ENCODE data around the gene TTC7B.

Gene TTC7B

GRCh38 chr14:90536511-90537191 lies 279.6 kb downstream of the TTC7B start:
- Histone ChIP-seq H3K4me2 (ENCODE audit: low read length) (no peak overlapping the region), H2BK5ac (ENCODE audit: low read length) (no peak overlapping the region), H3K4me3 (ENCODE audit: low read length) (no peak overlapping the region), H2BK15ac (replicated peaks; ENCODE audit: low read depth) (no peak overlapping the region), H4K8ac (ENCODE audit: low read depth, low read length) (no peak overlapping the region), H3K18ac (ENCODE audit: low read length) (no peak overlapping the region), H3K79me2 (ENCODE audit: control insufficient read depth, insufficient read depth, low read length) (no peaks in the 10 kb centered on the region), H2AK5ac (ENCODE audit: low read length) (no peak overlapping the region), H3K23ac (ENCODE audit: low read length) (no peak overlapping the region), H3K27me3 (ENCODE audit: insufficient read depth, low read length, poor library complexity) (no peaks in the 10 kb centered on the region), H3K4ac (ENCODE audit: low read depth, low read length) (no peak overlapping the region), H4K5ac (ENCODE audit: low read length) (no peak overlapping the region), H2BK120ac (ENCODE audit: low read depth, low read length) (no peak overlapping the region), H3K4me1 (ENCODE audit: control insufficient read depth, low read depth, low read length) (no peaks in the 10 kb centered on the region), H3K27ac (ENCODE audit: low read depth, low read length) (no peak overlapping the region), H3K56ac (ENCODE audit: low read length) (no peak overlapping the region), H3K36me3 (ENCODE audit: control insufficient read depth, insufficient read depth, low read length) (no peaks in the 10 kb centered on the region), H3K9ac (ENCODE audit: low read length) (no peak overlapping the region), H3K79me1 (ENCODE audit: low read length) (no peaks in the 10 kb centered on the region)
- DNase-seq = no peak
- no CpG with 5 or more reads among the region's 23 CpGs for WGBS (ENCODE audit: extremely low coverage, insufficient coverage, low lambda C conversion rate)

GRCh38 chr14:90536092-90536491 lies 280.1 kb downstream of the TTC7B start:
- H3K23ac ChIP-seq (ENCODE audit: low read length) = no peak overlapping the region
- H2BK120ac ChIP-seq (ENCODE audit: low read depth, low read length) = no peak overlapping the region
- no peak overlapping the region for H2BK15ac ChIP-seq (replicated peaks; ENCODE audit: low read depth)
- H3K4me2 ChIP-seq (ENCODE audit: low read length) = no peak overlapping the region
- no peaks in the 10 kb centered on the region for H3K36me3 ChIP-seq (ENCODE audit: control insufficient read depth, insufficient read depth, low read length)
- H3K4me1 ChIP-seq (ENCODE audit: control insufficient read depth, low read depth, low read length) = no peaks in the 10 kb centered on the region
- H3K9ac ChIP-seq (ENCODE audit: low read length) = no peak overlapping the region
- no peak overlapping the region for H3K18ac ChIP-seq (ENCODE audit: low read length)
- H2BK5ac ChIP-seq (ENCODE audit: low read length) = no peak overlapping the region
- H3K27me3 ChIP-seq (ENCODE audit: insufficient read depth, low read length, poor library complexity) = no peaks in the 10 kb centered on the region
- no peak overlapping the region for H4K8ac ChIP-seq (ENCODE audit: low read depth, low read length)
- no peaks in the 10 kb centered on the region for H3K79me1 ChIP-seq (ENCODE audit: low read length)
- H3K79me2 ChIP-seq (ENCODE audit: control insufficient read depth, insufficient read depth, low read length) = no peaks in the 10 kb centered on the region
- H3K27ac ChIP-seq (ENCODE audit: low read depth, low read length) = no peak overlapping the region
- no peak for DNase-seq
- H3K56ac ChIP-seq (ENCODE audit: low read length) = no peak overlapping the region
- H2AK5ac ChIP-seq (ENCODE audit: low read length) = no peak overlapping the region
- H3K4ac ChIP-seq (ENCODE audit: low read depth, low read length) = no peak overlapping the region
- H4K5ac ChIP-seq (ENCODE audit: low read length) = no peak overlapping the region
- no CpG with 5 or more reads among the region's 11 CpGs for WGBS (ENCODE audit: extremely low coverage, insufficient coverage, low lambda C conversion rate)
- H3K4me3 ChIP-seq (ENCODE audit: low read length) = no peak overlapping the region

DNA sequence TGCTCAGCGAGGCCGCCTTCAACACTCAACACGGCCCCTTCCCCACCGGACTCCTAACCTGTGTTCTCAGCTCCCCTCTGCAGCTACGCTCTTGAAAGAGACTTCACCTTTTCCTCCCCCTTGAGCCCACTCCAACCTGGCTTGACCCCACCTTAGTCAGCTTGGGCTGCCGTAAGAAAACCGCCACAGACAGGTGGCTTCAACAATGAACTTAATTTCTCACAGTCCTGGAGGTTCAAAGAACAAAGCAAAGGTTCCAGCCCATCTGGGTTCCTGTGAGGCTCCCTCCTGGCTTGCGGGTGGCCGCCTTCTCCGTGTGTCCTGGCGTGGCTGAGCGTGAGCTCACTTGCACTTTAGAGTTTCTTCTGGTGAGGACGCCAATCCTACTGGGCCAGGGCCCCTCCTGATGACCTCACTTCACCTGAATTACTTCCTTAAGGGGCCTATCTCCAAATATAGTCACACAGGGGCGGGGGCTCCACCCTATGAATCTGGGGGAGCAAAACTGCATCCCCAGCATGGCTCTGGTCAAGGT lies 280.6 kb downstream of the TTC7B start:
- H3K23ac ChIP-seq (ENCODE audit: low read length) = no peak overlapping the region
- H2BK120ac ChIP-seq (ENCODE audit: low read depth, low read length) = no peak overlapping the region
- H3K79me1 ChIP-seq (ENCODE audit: low read length) = no peaks in the 10 kb centered on the region
- H3K18ac ChIP-seq (ENCODE audit: low read length) = no peak overlapping the region
- H4K8ac ChIP-seq (ENCODE audit: low read depth, low read length) = no peak overlapping the region
- no peak overlapping the region for H3K9ac ChIP-seq (ENCODE audit: low read length)
- H3K27me3 ChIP-seq (ENCODE audit: insufficient read depth, low read length, poor library complexity) = no peaks in the 10 kb centered on the region
- H3K4me3 ChIP-seq (ENCODE audit: low read length) = no peak overlapping the region
- no peaks in the 10 kb centered on the region for H3K4me1 ChIP-seq (ENCODE audit: control insufficient read depth, low read depth, low read length)
- H4K5ac ChIP-seq (ENCODE audit: low read length) = no peak overlapping the region
- no peaks in the 10 kb centered on the region for H3K36me3 ChIP-seq (ENCODE audit: control insufficient read depth, insufficient read depth, low read length)
- no peak overlapping the region for H2BK5ac ChIP-seq (ENCODE audit: low read length)
- no peak for DNase-seq
- no peak overlapping the region for H3K4ac ChIP-seq (ENCODE audit: low read depth, low read length)
- no peak overlapping the region for H3K56ac ChIP-seq (ENCODE audit: low read length)
- H3K79me2 ChIP-seq (ENCODE audit: control insufficient read depth, insufficient read depth, low read length) = no peaks in the 10 kb centered on the region
- no peak overlapping the region for H2AK5ac ChIP-seq (ENCODE audit: low read length)
- H3K27ac ChIP-seq (ENCODE audit: low read depth, low read length) = no peak overlapping the region
- H2BK15ac ChIP-seq (replicated peaks; ENCODE audit: low read depth) = no peak overlapping the region
- H3K4me2 ChIP-seq (ENCODE audit: low read length) = no peak overlapping the region
- no CpG with 5 or more reads among the region's 14 CpGs for WGBS (ENCODE audit: extremely low coverage, insufficient coverage, low lambda C conversion rate)

GRCh38 chr14:90534838-90535555 lies 281.2 kb downstream of the TTC7B start:
- Histone ChIP-seq H3K4ac (ENCODE audit: low read depth, low read length) (no peak overlapping the region), H4K5ac (ENCODE audit: low read length) (no peak overlapping the region), H2AK5ac (ENCODE audit: low read length) (no peak overlapping the region), H3K4me3 (ENCODE audit: low read length) (no peak overlapping the region), H3K79me1 (ENCODE audit: low read length) (no peaks in the 10 kb centered on the region), H2BK15ac (replicated peaks; ENCODE audit: low read depth) (no peak overlapping the region), H3K23ac (ENCODE audit: low read length) (no peak overlapping the region), H2BK5ac (ENCODE audit: low read length) (no peak overlapping the region), H3K36me3 (ENCODE audit: control insufficient read depth, insufficient read depth, low read length) (no peaks in the 10 kb centered on the region), H3K27me3 (ENCODE audit: insufficient read depth, low read length, poor library complexity) (no peaks in the 10 kb centered on the region), H3K56ac (ENCODE audit: low read length) (no peak overlapping the region), H3K9ac (ENCODE audit: low read length) (no peak overlapping the region), H3K27ac (ENCODE audit: low read depth, low read length) (no peak overlapping the region), H3K4me1 (ENCODE audit: control insufficient read depth, low read depth, low read length) (no peaks in the 10 kb centered on the region), H3K4me2 (ENCODE audit: low read length) (no peak overlapping the region), H3K79me2 (ENCODE audit: control insufficient read depth, insufficient read depth, low read length) (no peaks in the 10 kb centered on the region), H2BK120ac (ENCODE audit: low read depth, low read length) (no peak overlapping the region), H4K8ac (ENCODE audit: low read depth, low read length) (no peak overlapping the region), H3K18ac (ENCODE audit: low read length) (no peak overlapping the region)
- WGBS (ENCODE audit: extremely low coverage, insufficient coverage, low lambda C conversion rate) = no CpG with 5 or more reads among the region's 17 CpGs
- no peak for DNase-seq

- H3K36me3 ChIP-seq (ENCODE audit: control insufficient read depth, insufficient read depth, low read length) = no peaks in the 10 kb centered on the region
- H2BK15ac ChIP-seq (replicated peaks; ENCODE audit: low read depth) = no peak overlapping the region
- no peak overlapping the region for H3K56ac ChIP-seq (ENCODE audit: low read length)
- WGBS (ENCODE audit: extremely low coverage, insufficient coverage, low lambda C conversion rate) = no CpG with 5 or more reads among the region's 19 CpGs
- no peak overlapping the region for H4K5ac ChIP-seq (ENCODE audit: low read length)
- H3K4ac ChIP-seq (ENCODE audit: low read depth, low read length) = no peak overlapping the region
- no peak overlapping the region for H2AK5ac ChIP-seq (ENCODE audit: low read length)
- no peaks in the 10 kb centered on the region for H3K27me3 ChIP-seq (ENCODE audit: insufficient read depth, low read length, poor library complexity)
- no peak overlapping the region for H2BK120ac ChIP-seq (ENCODE audit: low read depth, low read length)
- H3K79me2 ChIP-seq (ENCODE audit: control insufficient read depth, insufficient read depth, low read length) = no peaks in the 10 kb centered on the region
- H3K27ac ChIP-seq (ENCODE audit: low read depth, low read length) = no peak overlapping the region
- no peak overlapping the region for H3K4me3 ChIP-seq (ENCODE audit: low read length)
- H2BK5ac ChIP-seq (ENCODE audit: low read length) = no peak overlapping the region
- H4K8ac ChIP-seq (ENCODE audit: low read depth, low read length) = no peak overlapping the region
- no peak overlapping the region for H3K4me2 ChIP-seq (ENCODE audit: low read length)
- no peak overlapping the region for H3K23ac ChIP-seq (ENCODE audit: low read length)
- H3K18ac ChIP-seq (ENCODE audit: low read length) = no peak overlapping the region
- DNase-seq = no peak
- no peaks in the 10 kb centered on the region for H3K79me1 ChIP-seq (ENCODE audit: low read length)
- no peak overlapping the region for H3K9ac ChIP-seq (ENCODE audit: low read length)
- H3K4me1 ChIP-seq (ENCODE audit: control insufficient read depth, low read depth, low read length) = no peaks in the 10 kb centered on the region
These were observed 282.0 kb downstream of the TTC7B start for GRCh38 chr14:90534091-90534837.
